K562 (cell line): ENCODE data around the gene BNIP5. TPM values are rescaled to one million over a fixed set of nuclear protein-coding genes. Genes with fewer than 3 reads are reported as not detected.
A peak's percentile ranks its signal among the peaks of the same experiment; 100 is the strongest.

Experiments used
- ATAC-seq: fragments of 200-7000 bp; cut with Tn5 transposase; 3 replicates; pipeline ENCODE4 v1.9.1; 2020; ENCODE audit warnings: moderate library complexity
- BruUV-seq: library from RNA; stranded (reverse); fragments of 400-500 nt; replicated peaks from 2 replicates; lab custom pipeline; 2021; lab: Mats Ljungman, UMichigan
- CTCF ChIA-PET: fragments of 300-600 bp; formaldehyde crosslinking; extraction: SDS; loops from one replicate; lab custom pipeline; 2021; ENCODE audit warnings: low intra/inter-chr PET ratio; lab: Yijun Ruan, JAX
- POLR2A ChIA-PET: fragments of 300-600, 350-650 bp; sonication (Branson Sonifier 250); formaldehyde crosslinking; extraction: SDS; loops from one replicate; lab custom pipeline; 2021; ENCODE audit warnings: antibody characterized with exemption, inconsistent platforms; lab: Yijun Ruan, JAX
- DNase-seq, 4 experiments: peaks; one replicate each; pipeline versions ENCODE4 v3.0.0 to v3.0.0-alpha.2; 2011 to 2018; ENCODE audit warnings: low spot score in 3 of 4, mixed read lengths in 3 of 4; ENCODE audit errors: extremely low read depth in 1 of 4
- FAIRE-seq: peaks from 2 replicates; lab custom pipeline; 2011; peaks lifted over from hg19 to GRCh38; lab: Jason Lieb, UNC
- H2AFZ ChIP-seq: 2 replicates; pipeline ENCODE4 v1.6.0; 2011; ENCODE audit warnings: low read depth, low read length, control low read depth, inconsistent platforms
- H3K27ac ChIP-seq: fragments of 200-600 bp; 3 replicates; pipeline ENCODE4 v1.8.0; 2011; ENCODE audit warnings: low read depth, mild to moderate bottlenecking, control low read depth, inconsistent platforms, low read length, moderate library complexity, mixed read lengths; ENCODE audit errors: extremely low read depth
- H3K27me3 ChIP-seq, 2 experiments: fragments of 300-600 bp in 1 of 2; 2 replicates in 1 of 2; 3 replicates in 1 of 2; pipeline versions ENCODE4 v1.6.0 to v1.8.0; 2011; ENCODE audit warnings: inconsistent platforms in 2 of 2, low read length in 2 of 2, mild to moderate bottlenecking in 1 of 2, mixed read lengths in 1 of 2, moderate library complexity in 1 of 2; ENCODE audit not compliant: control insufficient read depth in 2 of 2, insufficient read depth in 2 of 2
- H3K36me3 ChIP-seq: fragments of 300-600 bp; 3 replicates; pipeline ENCODE4 v1.8.0; 2011; ENCODE audit warnings: mild to moderate bottlenecking, low read length, inconsistent platforms; ENCODE audit not compliant: control insufficient read depth, insufficient read depth
- H3K4me1 ChIP-seq, 2 experiments: fragments of 200-600 bp in 1 of 2; replicated peaks in 1 of 2; 2 replicates in 1 of 2; 3 replicates in 1 of 2; pipeline versions ENCODE4 v1.5.1 to v1.8.0; 2011; ENCODE audit warnings: inconsistent platforms in 2 of 2, low read length in 2 of 2, mild to moderate bottlenecking in 1 of 2, mixed read lengths in 1 of 2, moderate library complexity in 1 of 2; ENCODE audit not compliant: control insufficient read depth in 2 of 2, insufficient read depth in 2 of 2
- H3K4me2 ChIP-seq: 2 replicates; pipeline ENCODE4 v1.6.1; 2011; ENCODE audit warnings: low read length, control low read depth, inconsistent platforms, mixed read lengths; ENCODE audit not compliant: insufficient read depth
- H3K4me3 ChIP-seq: fragments of 200-600 bp; sonication (generic), shearing (Covaris generic); 2 replicates; pipeline ENCODE4 v1.5.1; 2016; ENCODE audit warnings: control low read depth, inconsistent platforms
- H3K79me2 ChIP-seq: fragments of 200-600 bp; 3 replicates; pipeline ENCODE4 v1.8.0; 2011; ENCODE audit warnings: low read length, inconsistent platforms; ENCODE audit not compliant: control insufficient read depth, insufficient read depth
- H3K9ac ChIP-seq, 2 experiments: 2 replicates each; pipeline versions ENCODE4 v1.6.0 to v1.6.1; 2011; ENCODE audit warnings: low read depth in 2 of 2, low read length in 2 of 2, control low read depth in 1 of 2, inconsistent platforms in 1 of 2, mild to moderate bottlenecking in 1 of 2, mixed read lengths in 1 of 2; ENCODE audit not compliant: insufficient read depth in 1 of 2
- H3K9me1 ChIP-seq: one replicate; pipeline ENCODE4 v1.6.0; 2011; ENCODE audit warnings: inconsistent platforms, mild to moderate bottlenecking, low read length, moderate library complexity; ENCODE audit not compliant: control insufficient read depth, insufficient read depth
- H3K9me3 ChIP-seq: replicated peaks from 2 replicates; pipeline ENCODE4 v1.5.1; 2011; ENCODE audit warnings: low read depth, low read length, inconsistent platforms; ENCODE audit not compliant: control insufficient read depth, insufficient read depth
- H4K20me1 ChIP-seq: replicated peaks from 2 replicates; pipeline ENCODE4 v1.6.1; 2011; ENCODE audit warnings: low read length, inconsistent platforms, mixed read lengths; ENCODE audit not compliant: control insufficient read depth, insufficient read depth
- ATF7 ChIP-seq: fragments of 450-650 bp; IDR thresholded peaks from 2 replicates; pipeline ENCODE4 v1.7.1; 2014; ENCODE audit warnings: mild to moderate bottlenecking, moderate library complexity
- BHLHE40 ChIP-seq: IDR thresholded peaks from 2 replicates; pipeline ENCODE4 v1.6.1; 2011; ENCODE audit warnings: low read length, improper control_type of control experiment
- DPF2 ChIP-seq: fragments of 450-650 bp; IDR thresholded peaks from 2 replicates; pipeline ENCODE4 v1.6.1; 2016
- ELF1 ChIP-seq: fragments of 200-800 bp; sonication (Bioruptor generic); IDR thresholded peaks from 2 replicates; pipeline ENCODE4 v1.6.1; 2016; ENCODE audit warnings: missing genetic modification characterization, missing compliant biosample characterization
- FOSL1 ChIP-seq: fragments of 200-800 bp; sonication (Bioruptor generic); conservative IDR thresholded peaks from 2 replicates; pipeline ENCODE4 v1.6.1; 2016; ENCODE audit warnings: missing genetic modification characterization, missing compliant biosample characterization
- HCFC1 ChIP-seq: IDR thresholded peaks from 2 replicates; pipeline ENCODE4 v1.6.1; 2012; ENCODE audit warnings: low read depth, low read length, improper control_type of control experiment
- JUN ChIP-seq, 2 experiments: sonication (generic) in 1 of 2; formaldehyde crosslinking in 1 of 2; IDR thresholded peaks; 2 replicates each; pipeline versions ENCODE4 v1.6.1 to v1.8.0; 2012 to 2022; ENCODE audit warnings: borderline replicate concordance in 2 of 2, mild to moderate bottlenecking in 2 of 2, improper control_type of control experiment in 1 of 2, low read depth in 1 of 2, low read length in 1 of 2, missing genetic modification reagents in 1 of 2
- JUND ChIP-seq, 2 experiments: IDR thresholded peaks; 2 replicates in 1 of 2; 3 replicates in 1 of 2; pipeline ENCODE4 v1.6.1; 2011; ENCODE audit warnings: borderline replicate concordance in 2 of 2, low read depth in 2 of 2, low read length in 2 of 2, improper control_type of control experiment in 1 of 2, missing biosample characterization in 1 of 2, missing genetic modification characterization in 1 of 2, missing genetic modification reagents in 1 of 2
- KLF13 ChIP-seq: fragments of 450-650 bp; IDR thresholded peaks from 2 replicates; pipeline ENCODE4 v1.6.1; 2016; ENCODE audit warnings: missing genetic modification characterization, low read depth, mild to moderate bottlenecking, missing compliant biosample characterization, moderate library complexity, borderline replicate concordance
- MEIS2 ChIP-seq: fragments of 450-650 bp; IDR thresholded peaks from 2 replicates; pipeline ENCODE4 v1.6.1; 2014; ENCODE audit warnings: mild to moderate bottlenecking; ENCODE audit not compliant: partially characterized antibody
- NR2C1 ChIP-seq, 2 experiments: fragments of 450-650 bp; IDR thresholded peaks; 2 replicates each; pipeline ENCODE4 v1.6.1; 2017; ENCODE audit warnings: mild to moderate bottlenecking in 2 of 2, antibody characterized with exemption in 1 of 2, inconsistent platforms in 1 of 2, missing compliant biosample characterization in 1 of 2, missing genetic modification characterization in 1 of 2
- SREBF2 ChIP-seq: sonication (generic); formaldehyde crosslinking; IDR thresholded peaks from 2 replicates; pipeline ENCODE4 v1.4.0; 2020; ENCODE audit warnings: mild to moderate bottlenecking, missing genetic modification reagents
- TEAD2 ChIP-seq: fragments of 450-650 bp; IDR thresholded peaks from 2 replicates; pipeline ENCODE4 v1.6.1; 2016; ENCODE audit warnings: missing genetic modification characterization, control low read depth, missing compliant biosample characterization
- ZNF778 ChIP-seq: fragments of 450-650 bp; formaldehyde crosslinking; IDR thresholded peaks from 2 replicates; pipeline ENCODE4 v1.4.0; 2020; ENCODE audit warnings: mild to moderate bottlenecking, moderate library complexity
- WGBS: fragments of 100-300 bp; shearing (Covaris generic); methylation state at CpG from one replicate; pipeline ENCODE4 v1.1.6; 2016; ENCODE audit warnings: low coverage, mixed read lengths; ENCODE audit not compliant: insufficient coverage; ENCODE audit errors: missing lambda C conversion rate; 5-methylcytosine and 5-hydroxymethylcytosine counted together
- in situ Hi-C: fragments of 300-500 bp; cut with MboI; formaldehyde crosslinking; loops from 4 replicates; pipeline ENCODE4 v1.15.0; 2018; ENCODE audit warnings: inconsistent platforms, mixed read lengths
- intact Hi-C: fragments of 100-400 bp; cut with micrococcal nuclease; formaldehyde crosslinking; loops from 2 replicates; pipeline ENCODE4 v1.14.2; 2022
- polyA plus RNA-seq, 8 experiments: library from polyadenylated mRNA; depleted of rRNA in 4 of 8; stranded (reverse) in 5 of 8; unstranded in 3 of 8; fragments of >200 nt; fragmentation: Nextera tagmentation in 2 of 8; fragmentation: Illumina TruSeq in 1 of 8; extraction: Ambion mirVana in 2 of 8; extraction: Trizol in 1 of 8; gene quantifications; 2 replicates each; pipeline versions ENCODE4 v1.2.1 to v1.2.3, GENCODE V29; 2011 to 2014; ENCODE audit warnings: inconsistent platforms in 1 of 8, missing spikeins in 1 of 8
- total RNA-seq, 7 experiments: library from RNA; depleted of rRNA in 6 of 7; stranded (reverse); fragments of >200 nt in 6 of 7; fragmentation: Illumina TruSeq in 2 of 7; extraction: Trizol in 2 of 7; gene quantifications; 2 replicates each; pipeline versions ENCODE4 v1.2.1 to v1.2.3, GENCODE V29; 2011 to 2021; ENCODE audit warnings: low replicate concordance in 1 of 7
- TF ChIP-seq, protein P1 (sequence below): fragments of 450-650 bp; IDR thresholded peaks from 2 replicates; pipeline ENCODE4 v1.6.1; 2016; ENCODE audit warnings: mild to moderate bottlenecking
- TF ChIP-seq, protein P2 (sequence below), 2 experiments: fragments of 450-650 bp in 1 of 2; sonication (generic) in 1 of 2; formaldehyde crosslinking in 1 of 2; IDR thresholded peaks in 1 of 2; conservative IDR thresholded peaks in 1 of 2; 2 replicates each; pipeline versions ENCODE4 v1.6.1 to v1.8.1; 2016 to 2023; ENCODE audit warnings: mild to moderate bottlenecking in 2 of 2, moderate library complexity in 2 of 2, inconsistent platforms in 1 of 2, missing genetic modification reagents in 1 of 2

BNIP5 gene
- total and polyA plus RNA-seq, 9 of the 15 experiments (the other 6 are each of a cell fraction or from before 2014, with no cell fraction given) = not detected

DNA sequence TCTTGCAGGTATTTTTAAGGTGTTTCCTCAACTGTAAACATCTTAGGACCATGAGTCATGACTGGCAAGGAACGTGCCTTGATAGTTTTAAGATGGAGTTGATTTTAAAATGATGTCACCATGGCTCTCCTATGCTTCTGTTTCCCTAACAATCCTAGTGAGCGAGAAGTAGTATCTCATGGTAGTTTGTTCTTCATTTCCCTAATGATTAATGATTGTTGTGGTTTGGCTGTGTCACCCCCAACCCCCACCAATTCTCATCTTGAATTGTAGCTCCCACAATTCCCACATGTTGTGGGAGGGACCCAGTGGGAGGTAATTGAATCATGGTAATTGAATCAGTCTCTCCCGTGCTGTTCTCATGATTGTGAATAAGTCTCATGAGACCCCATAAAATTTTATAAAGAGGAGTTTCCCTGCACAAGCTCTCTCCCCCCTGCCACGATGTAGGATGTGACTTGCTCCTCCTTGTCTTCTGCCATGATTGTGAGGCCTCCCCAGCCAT, 16.8 kb upstream of the BNIP5 start:
- POLR2A ChIA-PET = interaction anchor here (0.5 kb wide), 1 partner anchor 1336 kb away, joined by 3 read pairs; no protein-coding TSS in a partner anchor
- H3K4me2 ChIP-seq = no peak overlapping the region
- no peaks in the 10 kb centered on the region for H3K9me1 ChIP-seq
- peaks cover 5% of the 10 kb centered on the region; the same call in 1 of the 2 replicates for H3K9me3 ChIP-seq
- H4K20me1 ChIP-seq = peaks cover 9% of the 10 kb centered on the region; the same call in 1 of the 2 replicates
- no peaks in the 10 kb centered on the region; a peak in 1 of 5 replicates for H3K27me3 ChIP-seq
- TF ChIP-seq MEIS2 = peak; percentile 27
- TF ChIP-seq NR2C1 (IDR thresholded peaks at IDR 0.05) = no peak
- no peak for TF ChIP-seq NR2C1 (tag; IDR thresholded peaks at IDR 0.05)
- TF ChIP-seq DPF2 = 0 out of 2 replicates have a peak, but pooled peaks have one; percentile 19
- no peak for TF ChIP-seq FOSL1 (tag)
- no peak for TF ChIP-seq KLF13 (tag)
- peak; percentile 47; the same call in 1 of the 2 replicates for TF ChIP-seq JUN (IDR thresholded peaks at IDR 0.05; ENCODE audit: borderline replicate concordance, low read depth, low read length)
- no peak for TF ChIP-seq JUN (CRISPR knock-in tag; IDR thresholded peaks at IDR 0.05; ENCODE audit: borderline replicate concordance)
- TF ChIP-seq, protein P1, sequence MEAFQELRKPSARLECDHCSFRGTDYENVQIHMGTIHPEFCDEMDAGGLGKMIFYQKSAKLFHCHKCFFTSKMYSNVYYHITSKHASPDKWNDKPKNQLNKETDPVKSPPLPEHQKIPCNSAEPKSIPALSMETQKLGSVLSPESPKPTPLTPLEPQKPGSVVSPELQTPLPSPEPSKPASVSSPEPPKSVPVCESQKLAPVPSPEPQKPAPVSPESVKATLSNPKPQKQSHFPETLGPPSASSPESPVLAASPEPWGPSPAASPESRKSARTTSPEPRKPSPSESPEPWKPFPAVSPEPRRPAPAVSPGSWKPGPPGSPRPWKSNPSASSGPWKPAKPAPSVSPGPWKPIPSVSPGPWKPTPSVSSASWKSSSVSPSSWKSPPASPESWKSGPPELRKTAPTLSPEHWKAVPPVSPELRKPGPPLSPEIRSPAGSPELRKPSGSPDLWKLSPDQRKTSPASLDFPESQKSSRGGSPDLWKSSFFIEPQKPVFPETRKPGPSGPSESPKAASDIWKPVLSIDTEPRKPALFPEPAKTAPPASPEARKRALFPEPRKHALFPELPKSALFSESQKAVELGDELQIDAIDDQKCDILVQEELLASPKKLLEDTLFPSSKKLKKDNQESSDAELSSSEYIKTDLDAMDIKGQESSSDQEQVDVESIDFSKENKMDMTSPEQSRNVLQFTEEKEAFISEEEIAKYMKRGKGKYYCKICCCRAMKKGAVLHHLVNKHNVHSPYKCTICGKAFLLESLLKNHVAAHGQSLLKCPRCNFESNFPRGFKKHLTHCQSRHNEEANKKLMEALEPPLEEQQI = no peak
- TF ChIP-seq ZNF778 = no peak
- TF ChIP-seq BHLHE40 = peak; percentile 52; the same call in 1 of the 2 replicates
- peak; percentile 33; the same call in 1 of the 2 replicates for TF ChIP-seq ATF7
- no peak for TF ChIP-seq HCFC1
- TF ChIP-seq SREBF2 (CRISPR knock-in tag) = no peak
- TF ChIP-seq TEAD2 = no peak
- no peak for TF ChIP-seq ELF1
- TF ChIP-seq, protein P2, sequence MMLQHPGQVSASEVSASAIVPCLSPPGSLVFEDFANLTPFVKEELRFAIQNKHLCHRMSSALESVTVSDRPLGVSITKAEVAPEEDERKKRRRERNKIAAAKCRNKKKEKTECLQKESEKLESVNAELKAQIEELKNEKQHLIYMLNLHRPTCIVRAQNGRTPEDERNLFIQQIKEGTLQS (IDR thresholded peaks at IDR 0.05) = peak; percentile 86
- TF ChIP-seq, protein P2 (CRISPR knock-in tag; conservative IDR thresholded peaks at IDR 0.05) = no peak
- TF ChIP-seq JUND (IDR thresholded peaks at IDR 0.05; ENCODE audit: borderline replicate concordance, low read depth, low read length) = peak; percentile 46; the same call in 1 of the 2 replicates
- TF ChIP-seq JUND (tag; IDR thresholded peaks at IDR 0.05; ENCODE audit: borderline replicate concordance, low read depth, low read length) = no peak; the same call in 2 of the 3 replicates
- H2AFZ ChIP-seq = no peak overlapping the region
- DNase-seq = no peak
- intact Hi-C loops (no loop called here), in situ Hi-C loops (no loop called here)
- 7% methylated on average over 4 of the region's 4 CpGs for WGBS
- BruUV-seq = no TSS peak
- no peak for ATAC-seq
- no peak overlapping the region for H3K27ac ChIP-seq
- H3K4me1 ChIP-seq = peaks cover 5 to 24% of the 10 kb centered on the region in 2 experiments; a peak in 4 of 5 replicates
- no peak overlapping the region for H3K4me3 ChIP-seq
- CTCF ChIA-PET = no interaction called here
- no peaks in the 10 kb centered on the region for H3K79me2 ChIP-seq
- no peak for FAIRE-seq
- H3K36me3 ChIP-seq = no peaks in the 10 kb centered on the region
- no peak overlapping the region for H3K9ac ChIP-seq
